ENCODE measurements around the gene MPZL2.

GRCh38 chr11:118275176-118275575 is 11.1 kb upstream of the MPZL2 start:
- TF ChIP-seq POLR2A (conservative IDR thresholded peaks at IDR 0.05) (no peak), RBFOX2 (IDR thresholded peaks at IDR 0.05; ENCODE audit: low read depth, low read length) (no peak), ZNF512 (tag; IDR thresholded peaks at IDR 0.05) (no peak), TFAP4 (CRISPR knock-in tag; IDR thresholded peaks at IDR 0.05; ENCODE audit: borderline replicate concordance) (no peak), ZNF785 (CRISPR knock-in tag; IDR thresholded peaks at IDR 0.05) (no peak), UBTF (IDR thresholded peaks at IDR 0.05; ENCODE audit: borderline replicate concordance in 1 of 2, low read depth in 2 of 2, low read length in 2 of 2) (no peak), ZBTB2 (IDR thresholded peaks at IDR 0.05) (no peak), E2F1 (CRISPR knock-in tag; IDR thresholded peaks at IDR 0.05) (no peak)

All from K562 (cell line).